DND-41 (cell line): Measurements from ENCODE around the gene CPNE9.

ENCODE experiments used
- ATAC-seq: fragments of 200-7000 bp; cut with Tn5 transposase; 3 replicates; pipeline ENCODE4 v1.9.1; 2021; ENCODE audit warnings: low read depth; ENCODE audit not compliant: insufficient read depth
- DNase-seq: peaks from one replicate; pipeline ENCODE4 v3.0.0-alpha.2; 2020
- H2AFZ ChIP-seq: 2 replicates; pipeline ENCODE4 v1.6.0; 2012; ENCODE audit warnings: low read depth, low read length
- H3K27ac ChIP-seq: 2 replicates; pipeline ENCODE4 v1.5.1; 2012; ENCODE audit warnings: low read length, inconsistent platforms
- H3K27me3 ChIP-seq: fragments of 200-600 bp; sonication (generic); 2 replicates; pipeline ENCODE4 v1.6.0; 2012; ENCODE audit warnings: low read length, mild to moderate bottlenecking, inconsistent platforms; ENCODE audit not compliant: insufficient read depth, poor library complexity
- H3K36me3 ChIP-seq: 2 replicates; pipeline ENCODE4 v1.5.1; 2012; ENCODE audit warnings: low read length, inconsistent platforms; ENCODE audit not compliant: insufficient read depth
- H3K4me1 ChIP-seq: 2 replicates; pipeline ENCODE4 v1.5.1; 2012; ENCODE audit warnings: mild to moderate bottlenecking, low read length; ENCODE audit not compliant: insufficient read depth
- H3K4me2 ChIP-seq: 2 replicates; pipeline ENCODE4 v1.6.0; 2012; ENCODE audit warnings: mild to moderate bottlenecking, moderate library complexity, low read length, inconsistent platforms; ENCODE audit not compliant: insufficient read depth
- H3K4me3 ChIP-seq, 2 experiments: fragments of 200-600 bp in 1 of 2; shearing (Covaris generic) in 1 of 2; 2 replicates each; pipeline ENCODE4 v1.5.1; 2012 to 2016; ENCODE audit warnings: inconsistent platforms in 2 of 2, low read length in 2 of 2, mild to moderate bottlenecking in 2 of 2, low read depth in 1 of 2, moderate library complexity in 1 of 2
- H3K79me2 ChIP-seq: 2 replicates; pipeline ENCODE4 v1.6.0; 2012; ENCODE audit warnings: low read length, inconsistent platforms; ENCODE audit not compliant: insufficient read depth
- H3K9ac ChIP-seq: 2 replicates; pipeline ENCODE4 v1.6.0; 2012; ENCODE audit warnings: low read depth, mild to moderate bottlenecking, inconsistent platforms, low read length, moderate library complexity
- H3K9me3 ChIP-seq: 2 replicates; pipeline ENCODE4 v1.5.1; 2012; ENCODE audit warnings: low read length, moderate library complexity, mild to moderate bottlenecking, inconsistent platforms; ENCODE audit not compliant: insufficient read depth, severe bottlenecking
- H4K20me1 ChIP-seq: 2 replicates; pipeline ENCODE4 v1.6.0; 2012; ENCODE audit warnings: low read length; ENCODE audit not compliant: insufficient read depth
- CTCF ChIP-seq: IDR thresholded peaks from 2 replicates; pipeline ENCODE4 v1.5.1; 2012; ENCODE audit warnings: borderline replicate concordance, low read length, moderate library complexity, mild to moderate bottlenecking; ENCODE audit not compliant: poor library complexity, severe bottlenecking; ENCODE audit errors: extremely low read depth
- EZH2 ChIP-seq: IDR thresholded peaks from 3 replicates; pipeline ENCODE4 v1.6.1; 2012; ENCODE audit warnings: borderline replicate concordance, low read depth, mild to moderate bottlenecking, moderate library complexity, low read length, inconsistent platforms; ENCODE audit not compliant: severe bottlenecking

Gene CPNE9

DNA sequence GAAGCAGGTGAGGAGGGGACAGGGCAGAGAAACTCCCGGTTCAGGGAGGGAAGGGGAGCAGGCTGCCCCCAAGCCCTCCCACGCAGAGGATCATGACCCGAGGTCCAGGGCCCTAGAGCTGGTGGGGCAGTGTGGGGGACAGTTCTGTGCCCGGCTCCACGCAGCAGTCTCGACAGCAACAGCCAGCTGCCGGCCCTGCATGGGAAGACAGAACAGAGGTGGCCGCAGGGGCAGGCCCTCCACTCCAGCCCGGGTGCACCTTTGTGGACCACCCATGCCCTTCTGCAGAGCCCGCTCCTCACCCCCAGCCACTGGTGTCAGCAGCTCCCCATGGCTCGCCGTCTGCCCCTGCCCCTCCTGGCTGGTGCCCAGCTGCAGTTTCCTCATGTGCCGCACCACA lies 53.8 kb downstream of the CPNE9 start:
- DNase-seq (no peak), ATAC-seq (no peak)
- H3K36me3 ChIP-seq: peaks cover 22% of the 10 kb centered on the region

DNA sequence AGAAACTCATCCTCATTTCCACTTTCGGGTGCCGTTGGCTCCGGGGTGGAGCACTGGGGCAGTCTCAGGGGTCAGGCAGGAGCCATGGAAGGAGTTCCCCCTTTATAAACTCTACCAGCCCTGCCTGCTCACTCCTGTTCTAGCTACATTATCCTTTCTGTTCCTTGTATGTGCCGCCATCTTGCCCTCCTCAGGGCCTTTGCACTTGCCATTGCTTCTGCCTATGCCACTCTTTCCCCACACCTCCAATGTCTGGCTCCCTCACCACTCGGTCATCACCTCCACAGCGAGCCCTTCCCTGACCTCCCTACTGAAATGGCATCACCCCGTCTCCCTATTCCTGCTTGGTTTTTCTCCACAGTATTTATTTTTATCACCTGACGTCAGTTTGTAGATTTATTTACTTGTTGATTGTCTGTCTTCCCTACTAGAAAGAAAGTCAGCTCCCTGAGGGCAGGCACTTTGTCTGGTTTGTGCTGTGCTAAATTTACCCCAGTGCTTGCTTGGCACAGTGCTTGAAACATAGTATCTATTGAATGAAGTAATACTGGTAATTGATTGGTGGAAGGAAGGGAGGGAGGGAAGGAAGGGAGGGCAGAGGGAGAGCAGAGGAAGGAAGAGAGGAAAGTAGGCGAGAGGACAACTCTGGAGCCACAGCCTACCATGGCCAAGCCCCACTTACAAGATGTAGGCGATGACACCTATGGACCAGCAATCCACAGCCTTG lies 57.3 kb downstream of the CPNE9 start:
- Histone ChIP-seq H2AFZ (no peak overlapping the region), H4K20me1 (no peaks in the 10 kb centered on the region), H3K36me3 (peaks cover 15% of the 10 kb centered on the region), H3K27me3 (no peaks in the 10 kb centered on the region), H3K4me3 (no peak overlapping the region), H3K27ac (no peak overlapping the region), H3K4me2 (no peak overlapping the region), H3K4me1 (no peaks in the 10 kb centered on the region), H3K9me3 (no peaks in the 10 kb centered on the region), H3K9ac (no peak overlapping the region), H3K79me2 (no peaks in the 10 kb centered on the region)
- no peak for DNase-seq
- ATAC-seq: no peak
- TF ChIP-seq EZH2 (no peak), CTCF (no peak)

More for the DNA sequence above, 53.8 kb downstream of the CPNE9 start:
- Histone ChIP-seq H3K79me2 (no peaks in the 10 kb centered on the region), H4K20me1 (no peaks in the 10 kb centered on the region; the same call in 1 of the 2 replicates), H3K27me3 (no peaks in the 10 kb centered on the region), H3K4me3 (no peak overlapping the region), H3K27ac (no peak overlapping the region), H3K9me3 (no peaks in the 10 kb centered on the region), H3K4me2 (no peak overlapping the region), H3K4me1 (no peaks in the 10 kb centered on the region), H3K9ac (no peak overlapping the region), H2AFZ (no peak overlapping the region)
- TF ChIP-seq CTCF: no peak
- TF ChIP-seq EZH2: no peak

DNA sequence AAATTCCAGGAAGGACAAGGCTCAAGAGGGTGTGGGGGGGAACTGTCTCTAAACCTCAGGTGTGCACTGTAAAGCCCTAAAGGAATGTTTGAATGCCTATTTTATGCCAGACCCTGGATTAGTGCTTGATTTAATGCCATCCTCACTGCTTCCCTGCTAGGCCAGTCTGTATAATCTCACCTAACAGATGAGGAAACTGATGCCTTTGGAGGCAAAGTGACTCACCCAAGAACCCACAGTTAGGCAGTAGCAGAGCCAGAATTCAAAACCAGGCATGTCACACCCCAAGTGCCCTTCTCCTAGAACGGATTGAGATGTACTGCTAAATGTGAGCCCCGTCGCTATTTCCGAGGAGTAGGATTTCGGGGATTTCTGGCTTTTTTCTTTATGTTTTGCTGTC lies 58.3 kb downstream of the CPNE9 start:
- Histone ChIP-seq H3K27me3 (no peaks in the 10 kb centered on the region), H3K4me1 (no peaks in the 10 kb centered on the region), H3K79me2 (no peaks in the 10 kb centered on the region), H3K4me3 (no peak overlapping the region), H4K20me1 (no peaks in the 10 kb centered on the region), H3K9ac (no peak overlapping the region), H2AFZ (no peak overlapping the region), H3K9me3 (no peaks in the 10 kb centered on the region), H3K4me2 (no peak overlapping the region), H3K27ac (no peak overlapping the region), H3K36me3 (peaks cover 7% of the 10 kb centered on the region)
- TF ChIP-seq EZH2 (no peak), CTCF (no peak)
- ATAC-seq: no peak
- DNase-seq: no peak

DNA sequence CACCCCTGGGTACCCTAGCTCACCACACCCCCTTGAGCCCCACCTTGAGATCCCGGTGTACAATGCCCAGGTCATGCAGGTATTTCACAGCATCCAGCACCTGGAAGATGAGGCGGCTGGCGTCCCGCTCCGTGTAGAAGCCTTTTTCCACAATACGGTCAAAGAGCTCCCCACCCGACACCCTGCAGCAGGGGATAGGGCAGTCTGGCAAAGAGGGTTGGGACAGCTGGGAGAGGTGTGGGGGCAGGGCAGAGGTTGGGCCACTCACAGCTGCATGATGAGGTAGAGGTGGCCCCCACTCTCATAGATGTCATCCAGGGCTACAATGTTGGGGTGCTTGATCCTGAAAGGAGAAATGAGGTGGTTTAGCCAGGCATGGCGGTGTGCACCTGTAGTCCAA lies 59.2 kb downstream of the CPNE9 start:
- no peaks in the 10 kb centered on the region for H3K36me3 ChIP-seq
- H3K9ac ChIP-seq: no peak overlapping the region
- TF ChIP-seq CTCF (no peak), EZH2 (no peak)
- H3K27ac ChIP-seq: no peak overlapping the region
- no peaks in the 10 kb centered on the region for H3K4me1 ChIP-seq
- DNase-seq (no peak), ATAC-seq (no peak)
- no peak overlapping the region for H3K4me2 ChIP-seq
- no peak overlapping the region for H2AFZ ChIP-seq
- H3K4me3 ChIP-seq: no peak overlapping the region
- H4K20me1 ChIP-seq: no peaks in the 10 kb centered on the region
- no peaks in the 10 kb centered on the region for H3K27me3 ChIP-seq
- H3K79me2 ChIP-seq: no peaks in the 10 kb centered on the region
- H3K9me3 ChIP-seq: no peaks in the 10 kb centered on the region
